Jurkat, Clone E6-1 (cell line): ENCODE results near the gene SHROOM3.

Experiments
- DNase-seq: peaks from one replicate; pipeline ENCODE4 v3.0.0-alpha.2; 2011; ENCODE audit warnings: low read depth, low spot score
- H3K4me3 ChIP-seq: 2 replicates; pipeline ENCODE4 v1.5.1; 2011; ENCODE audit warnings: mild to moderate bottlenecking, low read length, control low read depth, moderate library complexity

SHROOM3 gene

GRCh38 chr4:76696109-76696508 is 261.1 kb downstream of the SHROOM3 start:
- DNase-seq, result no peak
- no peak overlapping the region for H3K4me3 ChIP-seq

- no peak overlapping the region for H3K4me3 ChIP-seq
- peak; percentile 41 for DNase-seq
These were observed 262.2 kb downstream of the SHROOM3 start for GRCh38 chr4:76697129-76697803.

GRCh38 chr4:76698141-76698540 is 263.1 kb downstream of the SHROOM3 start:
- no peak for DNase-seq
- no peak overlapping the region for H3K4me3 ChIP-seq

DNA sequence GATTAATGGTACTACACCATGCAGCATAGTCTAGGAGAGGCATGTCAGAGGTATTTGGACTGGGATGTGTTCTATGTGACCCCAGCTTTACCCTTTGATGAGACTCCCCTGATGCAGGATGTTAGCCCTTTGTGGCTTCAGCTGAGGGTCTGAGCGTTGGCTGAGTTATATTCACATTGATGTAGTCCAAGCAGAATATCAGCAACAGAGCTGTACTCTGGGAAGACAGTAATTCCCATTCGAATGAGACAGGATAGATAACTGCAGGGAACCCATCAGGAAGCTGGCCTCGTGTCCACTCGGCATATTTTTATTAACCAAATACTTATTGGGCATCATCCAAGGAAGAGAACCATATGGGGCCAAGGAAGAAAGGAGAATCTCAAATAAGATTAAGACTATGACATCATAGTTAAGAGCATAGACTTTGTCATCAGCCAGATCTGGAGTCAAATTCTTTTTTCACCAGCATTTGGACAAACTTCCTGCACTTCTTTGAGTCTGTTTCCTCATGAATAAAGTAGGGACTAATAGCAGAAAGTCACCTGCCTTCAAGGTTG is 264.8 kb downstream of the SHROOM3 start:
- DNase-seq, result no peak
- H3K4me3 ChIP-seq, result no peak overlapping the region

GRCh38 chr4:76702440-76703122 is 267.6 kb downstream of the SHROOM3 start:
- no peak overlapping the region for H3K4me3 ChIP-seq
- DNase-seq, result no peak

DNA sequence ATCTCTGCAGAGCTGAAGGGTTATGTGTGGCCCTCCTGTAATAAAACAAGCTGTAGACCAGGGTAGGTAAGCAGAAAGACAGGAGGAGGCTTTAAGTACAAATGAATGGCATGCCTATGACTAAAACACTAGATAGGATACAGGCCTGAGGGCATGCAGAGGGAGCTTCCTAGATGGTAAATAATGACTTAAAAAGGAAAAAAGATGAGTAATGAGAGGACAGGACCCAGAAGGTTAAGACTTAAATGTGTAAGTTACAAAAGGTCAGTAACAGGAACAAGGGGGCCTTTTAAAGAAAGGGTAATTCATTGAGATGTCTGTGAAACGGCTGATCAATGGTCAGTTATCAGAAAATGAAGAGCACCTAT is 268.1 kb downstream of the SHROOM3 start:
- H3K4me3 ChIP-seq, result no peak overlapping the region
- DNase-seq, result no peak

DNA sequence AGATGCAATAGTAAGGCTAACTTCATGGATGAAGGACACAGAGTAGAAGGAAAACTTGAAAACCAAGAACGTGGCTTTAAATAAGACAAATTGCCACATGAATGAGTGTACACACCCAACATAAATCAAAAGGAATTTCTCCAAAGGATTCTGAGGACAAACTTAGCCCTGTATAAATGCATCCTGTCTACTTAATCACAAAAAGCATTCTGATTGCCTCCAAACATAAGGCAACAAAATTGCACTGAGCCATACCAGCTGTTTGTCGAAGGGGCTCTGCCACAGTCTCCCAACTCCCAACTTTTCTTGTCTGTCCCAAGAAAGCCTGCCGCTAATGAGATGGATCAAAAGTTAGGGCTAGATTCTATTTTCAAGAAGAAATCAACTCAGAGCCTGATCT is 268.6 kb downstream of the SHROOM3 start:
- DNase-seq, result no peak
- H3K4me3 ChIP-seq, result no peak overlapping the region

GRCh38 chr4:76704133-76704881 is 269.3 kb downstream of the SHROOM3 start:
- no peak overlapping the region for H3K4me3 ChIP-seq
- no peak for DNase-seq

DNA sequence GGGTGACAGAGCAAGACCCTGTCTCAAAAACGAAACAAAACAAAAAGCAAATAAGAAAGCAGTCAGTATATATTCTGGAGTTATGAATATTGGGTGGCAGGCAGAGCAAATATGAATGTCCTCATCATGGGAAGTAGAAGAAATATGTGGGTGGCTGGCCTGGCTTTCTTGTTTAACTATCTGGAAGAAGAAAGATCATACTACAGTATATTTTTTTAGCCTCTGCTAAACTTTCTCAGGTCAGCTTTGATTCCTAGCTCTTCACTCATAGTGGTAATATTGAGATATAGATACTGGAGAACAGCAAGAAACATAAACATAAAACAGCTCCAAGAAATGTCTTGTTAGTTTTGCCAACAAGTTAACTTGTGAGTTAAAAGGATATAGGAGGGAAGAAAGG is 270.4 kb downstream of the SHROOM3 start:
- no peak for DNase-seq
- no peak overlapping the region for H3K4me3 ChIP-seq

GRCh38 chr4:76706581-76706980 is 271.6 kb downstream of the SHROOM3 start:
- no peak for DNase-seq
- no peak overlapping the region for H3K4me3 ChIP-seq

DNA sequence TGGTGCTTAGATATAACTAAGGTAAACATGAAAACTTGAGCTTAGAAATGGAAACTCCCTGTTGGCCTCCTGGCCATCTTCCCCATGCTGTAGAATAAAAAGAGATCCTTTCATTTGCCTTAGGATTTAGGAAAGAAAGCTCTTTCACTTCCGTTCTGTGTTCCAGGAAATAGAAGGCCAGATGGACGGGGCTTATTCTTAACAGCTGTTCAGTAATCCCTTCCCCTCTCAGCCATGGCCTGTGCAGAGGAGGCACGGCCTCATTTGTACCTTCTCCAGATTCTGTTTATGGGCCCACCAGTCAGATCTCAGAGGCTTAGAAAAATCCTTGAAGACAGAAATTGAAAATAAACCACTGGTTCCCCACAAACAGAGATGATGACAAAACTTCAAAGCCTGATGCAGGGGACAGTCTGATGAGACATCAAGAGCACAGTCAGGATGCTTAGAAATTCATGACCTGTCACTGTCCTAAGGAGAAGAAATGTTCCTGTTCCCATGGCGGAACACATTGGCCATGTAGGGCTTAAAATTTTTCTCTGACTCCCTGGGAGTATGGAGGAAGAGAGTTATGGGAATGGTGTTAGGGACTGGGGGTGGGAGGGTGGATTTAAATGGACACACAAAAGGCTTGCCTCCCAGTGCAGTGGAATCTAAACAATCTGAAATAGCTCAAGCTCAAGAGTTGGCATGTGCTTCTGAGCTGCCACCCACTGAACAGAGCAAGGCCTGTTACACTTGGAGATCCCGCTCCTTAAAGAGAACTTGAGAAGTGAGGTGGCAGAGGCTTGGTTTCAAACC is 274.1 kb downstream of the SHROOM3 start:
- no peak overlapping the region for H3K4me3 ChIP-seq
- DNase-seq, result no peak

DNA sequence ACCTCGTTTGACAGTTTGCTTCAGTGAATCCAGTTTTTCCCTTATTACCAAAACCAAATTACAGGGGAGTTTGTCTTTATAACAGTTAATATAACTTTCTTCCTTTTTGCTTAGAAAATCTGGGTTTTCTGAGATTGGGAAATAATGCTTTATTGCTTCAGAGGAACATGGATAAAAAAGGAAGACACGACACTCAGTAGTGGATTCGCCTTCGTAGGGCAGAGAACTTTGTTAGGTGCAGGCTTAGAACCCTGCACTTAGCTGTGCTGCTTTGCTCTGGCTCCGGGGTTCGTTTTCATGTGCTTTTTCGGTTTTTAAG is 274.7 kb downstream of the SHROOM3 start:
- H3K4me3 ChIP-seq, result no peak overlapping the region
- DNase-seq, result no peak

GRCh38 chr4:76712564-76712963 is 277.5 kb downstream of the SHROOM3 start:
- no peak for DNase-seq
- H3K4me3 ChIP-seq, result no peak overlapping the region

- no peak overlapping the region for H3K4me3 ChIP-seq
- DNase-seq, result no peak
These were observed 279.2 kb downstream of the SHROOM3 start for GRCh38 chr4:76714226-76714625.

- DNase-seq, result no peak
- H3K4me3 ChIP-seq, result no peak overlapping the region
These were observed 281.0 kb downstream of the SHROOM3 start for GRCh38 chr4:76716020-76716419.

DNA sequence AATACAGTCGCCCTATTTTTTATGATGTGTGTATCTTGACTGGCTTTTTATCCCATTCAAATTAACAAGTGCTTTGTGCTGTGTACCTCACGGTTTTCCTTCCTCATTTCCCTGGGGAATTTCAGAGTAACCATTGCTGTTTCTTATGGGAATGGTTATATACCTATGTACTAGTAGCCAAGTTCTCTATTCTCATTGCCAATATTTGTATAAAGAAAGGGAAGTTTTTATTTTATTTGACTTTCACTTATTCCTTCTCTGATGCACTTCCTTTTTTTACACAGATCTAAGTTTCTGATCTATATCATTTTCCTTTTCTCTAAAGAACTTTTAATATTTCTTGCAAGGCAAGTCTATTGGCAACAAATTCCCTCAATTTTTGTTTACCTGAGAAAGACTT is 281.6 kb downstream of the SHROOM3 start:
- no peak for DNase-seq

DNA sequence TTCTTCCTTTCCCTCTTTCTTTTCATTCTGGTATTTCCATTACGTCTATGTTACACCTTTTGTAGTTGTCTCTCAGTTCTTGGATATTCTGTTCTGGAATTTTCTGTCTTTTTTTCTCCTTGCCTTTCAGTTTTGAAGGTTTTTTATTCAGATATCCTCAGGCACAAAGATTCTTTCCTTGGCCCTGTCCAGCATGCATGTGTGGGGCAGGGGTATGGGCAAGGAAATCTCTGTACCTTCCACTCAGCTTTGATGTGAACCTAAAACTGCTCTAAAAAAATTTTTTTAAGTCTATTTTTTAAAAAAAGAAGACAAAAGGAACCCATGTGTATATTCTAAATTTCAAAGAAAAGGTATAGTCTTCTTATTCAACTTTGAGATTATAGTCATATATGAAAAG is 282.4 kb downstream of the SHROOM3 start:
- H3K4me3 ChIP-seq, result no peak overlapping the region
- DNase-seq, result no peak

More for the DNA sequence above, 281.6 kb downstream of the SHROOM3 start:
- H3K4me3 ChIP-seq, result no peak overlapping the region

- H3K4me3 ChIP-seq, result no peak overlapping the region
- DNase-seq, result no peak
These were observed 283.0 kb downstream of the SHROOM3 start for GRCh38 chr4:76718021-76718420.

DNA sequence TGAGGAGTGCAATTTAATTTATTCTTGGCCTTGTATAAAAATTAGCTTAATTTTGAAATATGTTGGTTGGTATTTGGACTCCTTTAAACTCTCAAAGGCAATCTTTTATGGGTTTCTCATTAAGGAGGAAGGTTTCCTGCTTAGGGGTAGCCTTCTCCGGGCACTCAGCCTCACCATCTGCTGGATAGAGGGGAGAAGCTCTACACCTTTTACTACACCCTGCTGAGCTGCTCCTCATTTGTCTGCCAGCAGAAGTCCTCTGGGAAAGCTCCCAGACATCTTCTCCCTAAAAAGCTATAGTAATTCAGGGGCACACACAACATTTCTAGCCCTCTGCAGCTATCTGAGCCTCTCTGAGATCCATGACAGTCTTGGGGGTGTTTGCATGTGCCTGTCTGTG is 283.8 kb downstream of the SHROOM3 start:
- no peak overlapping the region for H3K4me3 ChIP-seq
- DNase-seq, result no peak
